Activated effector memory CD4-positive, alpha-beta T cell treated with Interleukin-2 at 50 U/mL for 16 hours (primary cell): ENCODE data around the gene MYLK2.
"Not testable (repeated sequence)": the region's sequence is repeated elsewhere in the genome, so short reads cannot be mapped to it uniquely, and the experiment has no call there.

Source experiments
- DNase-seq: peaks from one replicate; pipeline ENCODE4 v3.0.0-alpha.2; 2020

Gene MYLK2

GRCh38 chr20:31819083-31819784 is at the start of gene MYLK2:
Gene MYLK2 (plus strand): TSS chr20:31819356. CDS start chr20:31819581, 225 bp downstream.
- DNase-seq, result no peak

- DNase-seq, result no peak
Measured at GRCh38 chr20:31769681-31770080, 49.5 kb upstream of the MYLK2 start.

- no peak for DNase-seq
Measured at GRCh38 chr20:31770243-31770642, 48.9 kb upstream of the MYLK2 start.

- no peak for DNase-seq
Measured at GRCh38 chr20:31774408-31774807, 44.7 kb upstream of the MYLK2 start.

GRCh38 chr20:31780839-31781238 is 38.3 kb upstream of the MYLK2 start:
- DNase-seq, result no peak

GRCh38 chr20:31781945-31782344 is 37.2 kb upstream of the MYLK2 start:
- DNase-seq, result no peak

- DNase-seq, result no peak
Measured at GRCh38 chr20:31784354-31785044, 34.7 kb upstream of the MYLK2 start.

GRCh38 chr20:31785089-31785488 is 34.1 kb upstream of the MYLK2 start:
- no peak for DNase-seq

- no peak for DNase-seq
Measured at GRCh38 chr20:31788578-31788977, 30.6 kb upstream of the MYLK2 start.

- DNase-seq, result no peak
Measured at GRCh38 chr20:31790401-31790800, 28.8 kb upstream of the MYLK2 start.

- no peak for DNase-seq
Measured at GRCh38 chr20:31797364-31797763, 21.8 kb upstream of the MYLK2 start.

- DNase-seq, result no peak
Measured at GRCh38 chr20:31801508-31801907, 17.6 kb upstream of the MYLK2 start.

- DNase-seq, result no peak
Measured at GRCh38 chr20:31803552-31804291, 15.4 kb upstream of the MYLK2 start.

GRCh38 chr20:31806564-31807355 is 12.4 kb upstream of the MYLK2 start:
- DNase-seq, result no peak

- DNase-seq, result no peak
Measured at GRCh38 chr20:31808481-31808880, 10.7 kb upstream of the MYLK2 start.

- no peak for DNase-seq
Measured at GRCh38 chr20:31809661-31810060, 9.5 kb upstream of the MYLK2 start.

- no peak for DNase-seq
Measured at GRCh38 chr20:31811198-31811597, 8.0 kb upstream of the MYLK2 start.

- no peak for DNase-seq
Measured at GRCh38 chr20:31811796-31812728, 7.1 kb upstream of the MYLK2 start.

- no peak for DNase-seq
Measured at GRCh38 chr20:31813611-31814010, 5.5 kb upstream of the MYLK2 start.

GRCh38 chr20:31814142-31814541 is 5.0 kb upstream of the MYLK2 start:
- not testable (repeated sequence) for DNase-seq

GRCh38 chr20:31815408-31816188 is 3.6 kb upstream of the MYLK2 start:
- no peak for DNase-seq
